GM18868 (cell line): Measurements from ENCODE around the gene FAM229A.
"Not testable (repeated sequence)": the region's sequence is repeated elsewhere in the genome, so short reads cannot be mapped to it uniquely, and the experiment has no call there.

Experiments
- ATAC-seq: cut with Tn5 transposase; IDR thresholded peaks from one replicate; pipeline ENCODE4 v1.9.1; 2021; ENCODE audit warnings: mild to moderate bottlenecking, moderate library complexity; ENCODE audit not compliant: unreplicated experiment

The FAM229A gene

GRCh38 chr1:32377541-32378220 lies 15.4 kb upstream of the FAM229A start:
- no peak for ATAC-seq

GRCh38 chr1:32376199-32376598 lies 13.9 kb upstream of the FAM229A start:
- no peak for ATAC-seq

GRCh38 chr1:32373996-32374592 lies 11.8 kb upstream of the FAM229A start:
- ATAC-seq = no peak

GRCh38 chr1:32372149-32372756 lies 10.0 kb upstream of the FAM229A start:
- ATAC-seq = no peak

- ATAC-seq = no peak
Measured at GRCh38 chr1:32367912-32368635, 5.8 kb upstream of the FAM229A start.

GRCh38 chr1:32365445-32365844 lies 3.2 kb upstream of the FAM229A start:
- no peak for ATAC-seq

- no peak for ATAC-seq
Measured at GRCh38 chr1:32364836-32365235, 2.6 kb upstream of the FAM229A start.

- ATAC-seq = no peak
Measured at GRCh38 chr1:32363713-32364112, 1.4 kb upstream of the FAM229A start.

GRCh38 chr1:32361674-32362473 lies 411 bp downstream of the FAM229A start:
- no peak for ATAC-seq

- ATAC-seq = no peak
Measured at GRCh38 chr1:32361308-32361673, 994 bp downstream of the FAM229A start.

GRCh38 chr1:32358435-32358834 lies 3.9 kb downstream of the FAM229A start:
- no peak for ATAC-seq

GRCh38 chr1:32357614-32358013 lies 4.7 kb downstream of the FAM229A start:
- ATAC-seq = no peak

GRCh38 chr1:32356478-32356877 lies 5.8 kb downstream of the FAM229A start:
- ATAC-seq = no peak

- not testable (repeated sequence) for ATAC-seq
Measured at GRCh38 chr1:32355778-32356177, 6.5 kb downstream of the FAM229A start.

GRCh38 chr1:32353886-32354570 lies 8.3 kb downstream of the FAM229A start:
- no peak for ATAC-seq

- no peak for ATAC-seq
Measured at GRCh38 chr1:32353431-32353830, 8.9 kb downstream of the FAM229A start.

- no peak for ATAC-seq
Measured at GRCh38 chr1:32352831-32353383, 9.4 kb downstream of the FAM229A start.

- ATAC-seq = no peak
Measured at GRCh38 chr1:32352239-32352745, 10.0 kb downstream of the FAM229A start.

- ATAC-seq = peak; percentile 85
Measured at GRCh38 chr1:32351399-32352238, 10.7 kb downstream of the FAM229A start.
